Loucy (cell line): ENCODE data around the gene FHAD1.

Experiments
- H2AFZ ChIP-seq: fragments of 200-600 bp; sonication (generic); 2 replicates; pipeline ENCODE4 v1.6.0; 2016; ENCODE audit warnings: antibody characterized with exemption, mild to moderate bottlenecking, low read length, moderate library complexity
- H3F3A ChIP-seq: fragments of 200-600 bp; 2 replicates; pipeline ENCODE4 v1.6.0; 2016; ENCODE audit warnings: antibody characterized with exemption, low read depth, mild to moderate bottlenecking
- H3K27me3 ChIP-seq: fragments of 200-600 bp; sonication (generic); 2 replicates; pipeline ENCODE4 v1.6.1; 2014; ENCODE audit warnings: low read length, mild to moderate bottlenecking; ENCODE audit not compliant: insufficient read depth, poor library complexity, severe bottlenecking
- H3K36me3 ChIP-seq: fragments of 200-600 bp; sonication (generic); 2 replicates; pipeline ENCODE4 v1.6.1; 2016; ENCODE audit warnings: low read length; ENCODE audit not compliant: insufficient read depth
- H3K4me1 ChIP-seq: fragments of 200-600 bp; sonication (generic); 2 replicates; pipeline ENCODE4 v1.5.1; 2014; ENCODE audit warnings: low read length, mild to moderate bottlenecking; ENCODE audit not compliant: insufficient read depth, poor library complexity, severe bottlenecking
- H3K4me2 ChIP-seq: fragments of 200-600 bp; sonication (generic); 2 replicates; pipeline ENCODE4 v1.6.0; 2014; ENCODE audit warnings: antibody characterized with exemption, low read length, low read depth, mild to moderate bottlenecking; ENCODE audit not compliant: poor library complexity, severe bottlenecking
- H3K4me3 ChIP-seq: fragments of 200-600 bp; sonication (generic); 2 replicates; pipeline ENCODE4 v1.5.1; 2014; ENCODE audit warnings: low read length, mild to moderate bottlenecking, mixed read lengths; ENCODE audit not compliant: poor library complexity, severe bottlenecking
- H3K79me2 ChIP-seq: fragments of 200-600 bp; sonication (generic); 2 replicates; pipeline ENCODE4 v1.6.1; 2014; ENCODE audit warnings: low read length; ENCODE audit not compliant: insufficient read depth
- H3K9ac ChIP-seq: fragments of 200-600 bp; sonication (generic); 2 replicates; pipeline ENCODE4 v1.6.0; 2014; ENCODE audit warnings: mild to moderate bottlenecking, low read depth, low read length, moderate library complexity; ENCODE audit not compliant: poor library complexity, severe bottlenecking
- H3K9me2 ChIP-seq: fragments of 200-600 bp; sonication (generic); replicated peaks from 2 replicates; pipeline ENCODE4 v1.6.1; 2016; ENCODE audit warnings: low read depth, low read length, mixed read lengths
- H3K9me3 ChIP-seq: fragments of 200-600 bp; sonication (generic); 2 replicates; pipeline ENCODE4 v1.6.1; 2014; ENCODE audit warnings: mild to moderate bottlenecking, antibody characterized with exemption, low read length, low read depth; ENCODE audit not compliant: insufficient read depth
- H4K20me1 ChIP-seq: fragments of 200-600 bp; sonication (generic); 2 replicates; pipeline ENCODE4 v1.6.0; 2014; ENCODE audit warnings: antibody characterized with exemption, low read length, mild to moderate bottlenecking; ENCODE audit not compliant: insufficient read depth, poor library complexity, severe bottlenecking
- CTCF ChIP-seq: fragments of 200-600 bp; sonication (generic); conservative IDR thresholded peaks from 2 replicates; pipeline ENCODE4 v1.5.1; 2014; ENCODE audit warnings: mild to moderate bottlenecking, antibody characterized with exemption, low read length
- EZH2phosphoT487 ChIP-seq: fragments of 200-600 bp; IDR thresholded peaks from 2 replicates; pipeline ENCODE4 v1.6.1; 2018; ENCODE audit warnings: antibody characterized with exemption, mild to moderate bottlenecking, moderate library complexity, borderline replicate concordance

Gene FHAD1

GRCh38 chr1:15357612-15358207, 110.7 kb downstream of the FHAD1 start:
- Histone ChIP-seq H3K4me2 (no peak overlapping the region), H3K79me2 (no peaks in the 10 kb centered on the region)

GRCh38 chr1:15358565-15359133, 111.6 kb downstream of the FHAD1 start:
- no peaks in the 10 kb centered on the region for H3K4me1 ChIP-seq
- no peaks in the 10 kb centered on the region for H3K79me2 ChIP-seq
- H3K36me3 ChIP-seq, result no peaks in the 10 kb centered on the region
- H3K9me3 ChIP-seq, result no peaks in the 10 kb centered on the region
- no peak for TF ChIP-seq EZH2phosphoT487
- no peak for TF ChIP-seq CTCF
- no peaks in the 10 kb centered on the region for H4K20me1 ChIP-seq
- no peak overlapping the region for H2AFZ ChIP-seq
- H3K27me3 ChIP-seq, result no peaks in the 10 kb centered on the region
- no peak overlapping the region for H3K4me3 ChIP-seq
- no peaks in the 10 kb centered on the region for H3K9me2 ChIP-seq
- H3F3A ChIP-seq, result no peaks in the 10 kb centered on the region
- no peak overlapping the region for H3K9ac ChIP-seq
- no peak overlapping the region for H3K4me2 ChIP-seq

More at GRCh38 chr1:15357612-15358207, 110.7 kb downstream of the FHAD1 start:
- TF ChIP-seq EZH2phosphoT487 (no peak), CTCF (no peak)
- Histone ChIP-seq H3K9ac (no peak overlapping the region), H3K9me2 (no peaks in the 10 kb centered on the region), H3K4me1 (peaks cover 3% of the 10 kb centered on the region), H3F3A (no peaks in the 10 kb centered on the region), H3K27me3 (no peaks in the 10 kb centered on the region), H4K20me1 (no peaks in the 10 kb centered on the region), H2AFZ (no peak overlapping the region), H3K9me3 (no peaks in the 10 kb centered on the region), H3K36me3 (no peaks in the 10 kb centered on the region), H3K4me3 (no peak overlapping the region)

GRCh38 chr1:15360700-15361099, 113.7 kb downstream of the FHAD1 start:
- TF ChIP-seq CTCF (no peak), EZH2phosphoT487 (no peak)
- no peak overlapping the region for H3K4me2 ChIP-seq
- no peaks in the 10 kb centered on the region for H3K36me3 ChIP-seq
- H3K9ac ChIP-seq, result no peak overlapping the region
- H3K79me2 ChIP-seq, result no peaks in the 10 kb centered on the region
- no peak overlapping the region for H2AFZ ChIP-seq
- no peaks in the 10 kb centered on the region for H3F3A ChIP-seq
- H3K9me3 ChIP-seq, result no peaks in the 10 kb centered on the region
- no peaks in the 10 kb centered on the region for H3K27me3 ChIP-seq
- H3K4me1 ChIP-seq, result no peaks in the 10 kb centered on the region
- H3K4me3 ChIP-seq, result no peak overlapping the region
- H3K9me2 ChIP-seq, result no peaks in the 10 kb centered on the region
- H4K20me1 ChIP-seq, result no peaks in the 10 kb centered on the region
